Activated CD4-positive, alpha-beta memory T cell treated with anti-CD3 and anti-CD28 coated beads for 36 hours (primary cell): Measurements from ENCODE around the gene MINPP1. TPM values are rescaled to one million over a fixed set of nuclear protein-coding genes. Genes with fewer than 3 reads are reported as not detected.
"Not testable (repeated sequence)": the region's sequence is repeated elsewhere in the genome, so short reads cannot be mapped to it uniquely, and the experiment has no call there.

ENCODE experiments used
- CTCF ChIA-PET: fragments of 350-600 bp; sonication (Branson Sonifier 250); formaldehyde crosslinking; loops from one replicate; lab custom pipeline; 2021; ENCODE audit warnings: antibody characterized with exemption, inconsistent platforms; lab: Charles Lee
- POLR2A ChIA-PET: fragments of 350-600 bp; sonication (Branson Sonifier 250); formaldehyde crosslinking; loops from one replicate; lab custom pipeline; 2021; ENCODE audit warnings: antibody characterized with exemption; lab: Charles Lee
- DNase-seq: peaks from one replicate; pipeline ENCODE4 v3.0.0-alpha.2; 2020
- H3K27ac Mint-ChIP-seq: one replicate; pipeline ENCODE4 v1.8.0; 2021; ENCODE audit warnings: mixed read lengths
- H3K27me3 Mint-ChIP-seq: one replicate; pipeline ENCODE4 v1.8.0; 2021; ENCODE audit warnings: mixed read lengths
- H3K36me3 Mint-ChIP-seq: one replicate; pipeline ENCODE4 v1.8.0; 2021; ENCODE audit warnings: mixed read lengths
- H3K4me1 Mint-ChIP-seq: one replicate; pipeline ENCODE4 v1.8.0; 2021; ENCODE audit warnings: low read depth, mixed read lengths
- H3K4me3 Mint-ChIP-seq: one replicate; pipeline ENCODE4 v1.8.0; 2021; ENCODE audit warnings: mild to moderate bottlenecking, mixed read lengths
- H3K9me3 Mint-ChIP-seq: one replicate; pipeline ENCODE4 v1.8.0; 2021; ENCODE audit warnings: mixed read lengths
- intact Hi-C: fragments of 100-400 bp; cut with micrococcal nuclease; formaldehyde crosslinking; loops from one replicate; pipeline ENCODE4 v1.15.1; 2023
- total RNA-seq, 2 experiments: library from RNA; stranded (reverse); gene quantifications; one replicate each; pipeline ENCODE4 v1.2.3, GENCODE V29; 2021

The MINPP1 gene
- total RNA-seq, 2 experiments from 2014 or later, result 8.7 to 9.7 TPM

DNA sequence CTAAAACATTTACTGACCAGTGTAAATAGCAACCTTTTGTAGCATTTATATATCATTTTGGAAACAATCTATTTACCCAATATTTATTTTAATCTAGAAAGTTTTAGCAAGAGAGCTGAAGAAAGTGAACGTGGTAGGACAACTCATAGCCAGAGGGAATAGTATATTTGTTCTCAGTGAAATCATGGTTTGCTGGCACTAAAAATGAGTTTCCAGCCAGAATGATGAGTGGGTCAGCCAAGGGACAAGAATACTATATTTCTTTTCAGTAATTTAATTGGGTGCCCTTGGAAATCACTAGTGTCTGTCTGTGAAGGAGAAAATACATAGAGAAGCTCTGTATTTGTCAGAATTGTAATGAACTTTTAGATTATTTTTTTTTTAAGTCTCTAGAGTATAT lies 74.9 kb downstream of the MINPP1 start:
- no peaks in the 10 kb centered on the region for H3K4me1 Mint-ChIP-seq
- H3K27ac Mint-ChIP-seq, result no peak overlapping the region
- POLR2A ChIA-PET, result no interaction called here
- CTCF ChIA-PET, result no interaction called here
- peaks cover 20% of the 10 kb centered on the region for H3K27me3 Mint-ChIP-seq
- H3K4me3 Mint-ChIP-seq, result no peak overlapping the region
- no peak for DNase-seq
- H3K36me3 Mint-ChIP-seq, result no peaks in the 10 kb centered on the region
- H3K9me3 Mint-ChIP-seq, result no peaks in the 10 kb centered on the region
- intact Hi-C loops, result no loop called here

DNA sequence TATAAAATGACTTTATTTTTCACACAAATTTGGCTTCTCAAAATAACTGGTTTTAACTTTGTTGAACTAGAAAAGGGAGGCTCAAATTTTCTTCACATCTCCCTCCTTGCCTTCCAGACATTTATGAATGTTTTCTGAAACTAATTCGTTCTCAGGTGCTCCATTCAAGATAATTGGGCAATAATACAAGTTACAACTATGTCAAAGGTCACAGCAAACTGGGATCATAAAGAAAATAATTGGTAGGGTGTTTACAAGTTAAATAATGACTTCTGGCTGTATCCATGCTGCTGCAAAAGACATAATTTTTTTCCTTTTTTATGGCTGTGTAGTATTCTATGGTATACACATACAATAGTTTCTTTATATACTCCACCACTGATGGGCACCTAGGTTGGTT lies 75.3 kb downstream of the MINPP1 start:
- Mint-ChIP-seq H3K36me3 (no peaks in the 10 kb centered on the region), H3K4me1 (no peaks in the 10 kb centered on the region), H3K9me3 (no peaks in the 10 kb centered on the region), H3K27ac (no peak overlapping the region), H3K27me3 (peaks cover 20% of the 10 kb centered on the region), H3K4me3 (no peak overlapping the region)
- CTCF ChIA-PET, result no interaction called here
- intact Hi-C loops, result no loop called here
- DNase-seq, result no peak
- POLR2A ChIA-PET, result no interaction called here

DNA sequence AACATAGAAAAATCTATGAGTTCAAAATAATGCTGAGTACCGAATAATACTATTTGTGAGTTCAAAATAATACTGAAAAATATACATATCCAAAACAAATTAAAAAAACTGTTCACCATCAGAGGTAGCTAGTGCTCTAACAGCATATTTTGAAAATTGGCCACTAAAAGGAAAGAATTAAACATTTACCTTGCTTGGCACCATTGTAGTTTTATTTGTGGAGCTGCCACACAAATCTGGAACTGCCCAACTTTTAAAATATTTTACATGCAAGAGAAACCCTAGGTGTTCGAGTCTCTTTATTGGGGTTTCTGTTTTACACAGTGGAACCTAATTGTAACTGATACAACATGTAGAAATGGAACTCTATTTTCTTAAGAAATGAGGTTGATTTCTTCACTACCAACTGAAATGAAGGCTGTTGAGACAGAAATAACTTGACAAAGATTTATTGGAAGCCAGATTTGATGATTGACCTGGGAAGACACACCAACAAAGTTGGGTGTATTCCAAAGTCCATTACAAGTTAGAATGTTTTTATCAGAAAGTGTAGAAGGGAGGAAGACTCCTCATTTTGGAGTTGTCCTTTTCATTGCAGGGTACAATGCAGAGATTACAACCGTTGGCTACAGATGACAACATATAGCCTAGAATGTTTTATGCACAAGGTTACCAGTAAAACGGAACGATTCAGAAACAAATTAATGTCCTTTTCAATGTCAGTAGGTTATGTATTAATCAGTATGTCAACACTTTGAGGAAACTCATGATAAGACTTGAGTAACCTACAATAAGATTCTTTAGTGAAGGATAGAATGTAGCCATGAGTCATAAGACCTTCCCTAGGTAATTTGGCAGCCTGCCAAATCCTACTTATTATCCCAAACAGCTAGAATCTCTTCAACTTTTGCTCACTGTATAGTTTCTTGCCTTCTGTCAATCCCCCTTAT lies 81.1 kb downstream of the MINPP1 start:
- H3K9me3 Mint-ChIP-seq, result no peaks in the 10 kb centered on the region
- no peak overlapping the region for H3K27ac Mint-ChIP-seq
- ChIA-PET POLR2A (no interaction called here), CTCF (no interaction called here)
- H3K27me3 Mint-ChIP-seq, result peaks cover 8% of the 10 kb centered on the region
- no peak overlapping the region for H3K4me3 Mint-ChIP-seq
- H3K36me3 Mint-ChIP-seq, result no peaks in the 10 kb centered on the region
- intact Hi-C loops, result no loop called here
- DNase-seq, result no peak
- H3K4me1 Mint-ChIP-seq, result no peaks in the 10 kb centered on the region

DNA sequence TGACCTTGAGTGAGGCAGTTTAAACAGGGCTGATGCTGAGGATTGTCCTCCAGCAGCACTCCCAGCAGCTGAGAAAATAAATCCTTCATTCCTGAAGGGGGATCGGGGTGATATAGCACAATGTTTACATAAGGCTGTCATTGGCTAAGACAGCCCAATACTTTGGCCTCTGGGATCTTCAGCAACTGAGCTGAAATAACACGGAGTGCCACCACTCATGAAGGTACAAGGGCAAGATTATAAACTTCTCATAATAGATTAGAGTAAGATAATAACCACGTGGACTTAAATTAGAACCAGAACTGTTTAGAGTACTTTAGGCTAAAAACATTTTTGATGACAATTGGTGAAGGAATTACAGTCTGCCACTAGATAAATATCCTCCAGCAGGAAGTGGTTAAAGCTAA lies 85.0 kb downstream of the MINPP1 start:
- H3K4me3 Mint-ChIP-seq, result no peak overlapping the region
- no peaks in the 10 kb centered on the region for H3K9me3 Mint-ChIP-seq
- H3K36me3 Mint-ChIP-seq, result no peaks in the 10 kb centered on the region
- H3K27me3 Mint-ChIP-seq, result peaks cover 5% of the 10 kb centered on the region
- intact Hi-C loops, result no loop called here
- ChIA-PET POLR2A (no interaction called here), CTCF (no interaction called here)
- H3K27ac Mint-ChIP-seq, result no peak overlapping the region
- no peaks in the 10 kb centered on the region for H3K4me1 Mint-ChIP-seq
- DNase-seq, result no peak

DNA sequence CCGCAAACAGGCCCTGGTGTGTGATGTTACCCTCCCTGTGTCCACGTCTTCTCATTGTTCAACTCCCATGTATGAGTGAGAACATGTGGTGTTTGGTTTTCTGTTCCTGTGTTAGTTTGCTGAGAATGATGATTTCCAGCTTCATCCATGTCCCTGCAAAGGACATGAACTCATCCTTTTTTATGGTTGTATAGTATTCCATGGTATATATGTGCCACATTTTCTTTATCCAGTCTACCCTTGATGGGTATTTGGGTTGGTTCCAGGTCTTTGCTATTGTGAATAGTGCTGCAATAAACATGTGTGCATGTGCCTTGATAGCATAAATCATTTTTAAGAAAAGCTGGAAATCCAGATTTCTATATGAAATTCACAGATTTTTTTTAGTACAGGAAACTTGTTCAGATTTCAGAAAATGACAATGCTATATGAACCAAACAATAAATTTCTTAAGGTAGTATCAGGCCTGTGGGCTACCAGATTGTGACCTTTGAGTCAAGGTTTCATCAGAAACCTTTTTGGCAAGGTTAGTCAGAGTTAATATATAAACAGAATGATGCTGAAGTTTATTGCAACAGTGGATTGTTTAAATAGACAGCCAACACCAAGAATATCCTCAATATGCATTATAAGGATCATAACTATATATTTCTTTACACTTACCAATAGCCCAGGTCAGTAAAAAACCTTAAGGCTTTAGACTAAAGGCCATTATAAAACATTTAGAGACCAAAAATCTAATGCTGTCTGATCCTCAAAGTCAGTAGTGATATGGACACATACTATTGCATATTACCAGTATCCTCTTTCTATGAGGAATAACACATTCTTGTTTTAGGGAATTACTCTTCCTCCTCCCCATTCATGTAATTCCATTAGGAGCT lies 86.3 kb downstream of the MINPP1 start:
- Mint-ChIP-seq H3K9me3 (no peaks in the 10 kb centered on the region), H3K27ac (no peak overlapping the region), H3K4me3 (no peak overlapping the region), H3K27me3 (peaks cover 7% of the 10 kb centered on the region), H3K36me3 (no peaks in the 10 kb centered on the region), H3K4me1 (no peaks in the 10 kb centered on the region)
- ChIA-PET CTCF (no interaction called here), POLR2A (interaction anchor here (0.6 kb wide), 1 partner anchor 456 kb away, joined by 4 read pairs; no protein-coding TSS in a partner anchor)
- no peak for DNase-seq
- intact Hi-C loops, result no loop called here

DNA sequence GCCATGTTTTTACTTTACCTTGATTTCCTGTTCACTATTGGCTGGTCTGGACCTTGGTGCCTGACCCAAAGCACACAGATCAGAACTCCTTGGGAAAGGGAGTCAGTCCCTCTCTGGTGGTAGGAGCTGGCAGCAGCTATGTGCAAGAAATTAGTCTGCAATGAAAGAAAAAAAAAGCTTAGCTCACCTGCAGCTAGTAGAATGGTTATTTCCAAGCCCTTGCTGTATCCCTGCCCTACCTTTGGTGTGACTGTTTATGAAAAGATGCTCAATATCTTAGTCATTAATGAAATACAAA lies 86.8 kb downstream of the MINPP1 start:
- POLR2A ChIA-PET, result no interaction called here
- Mint-ChIP-seq H3K27me3 (peaks cover 9% of the 10 kb centered on the region), H3K4me1 (no peaks in the 10 kb centered on the region), H3K27ac (no peak overlapping the region), H3K36me3 (no peaks in the 10 kb centered on the region), H3K9me3 (no peaks in the 10 kb centered on the region), H3K4me3 (no peak overlapping the region)
- CTCF ChIA-PET, result no interaction called here
- intact Hi-C loops, result no loop called here
- DNase-seq, result no peak

DNA sequence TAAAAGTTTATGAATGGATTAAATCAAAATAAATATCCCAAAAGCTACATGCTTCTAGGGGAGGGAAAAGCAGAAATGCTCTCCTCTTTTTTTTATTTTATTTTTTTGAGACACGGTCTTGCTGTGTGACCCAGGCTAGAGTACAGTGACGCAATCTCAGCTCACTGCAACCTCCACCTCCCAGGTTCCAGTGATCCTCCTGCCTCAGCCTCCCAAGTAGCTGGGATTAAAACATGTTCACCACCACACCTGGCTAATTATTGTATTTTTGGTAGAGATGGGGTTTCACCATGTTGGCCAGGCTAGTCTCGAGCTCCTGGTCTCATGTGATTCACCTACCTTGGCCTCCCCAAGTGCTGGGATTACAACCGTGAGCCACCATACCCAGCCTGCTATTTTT lies 88.2 kb downstream of the MINPP1 start:
- H3K9me3 Mint-ChIP-seq, H3K36me3 Mint-ChIP-seq, H3K4me3 Mint-ChIP-seq, H3K4me1 Mint-ChIP-seq, POLR2A ChIA-PET, intact Hi-C loops, H3K27ac Mint-ChIP-seq, H3K27me3 Mint-ChIP-seq, CTCF ChIA-PET, DNase-seq: not testable (repeated sequence)

DNA sequence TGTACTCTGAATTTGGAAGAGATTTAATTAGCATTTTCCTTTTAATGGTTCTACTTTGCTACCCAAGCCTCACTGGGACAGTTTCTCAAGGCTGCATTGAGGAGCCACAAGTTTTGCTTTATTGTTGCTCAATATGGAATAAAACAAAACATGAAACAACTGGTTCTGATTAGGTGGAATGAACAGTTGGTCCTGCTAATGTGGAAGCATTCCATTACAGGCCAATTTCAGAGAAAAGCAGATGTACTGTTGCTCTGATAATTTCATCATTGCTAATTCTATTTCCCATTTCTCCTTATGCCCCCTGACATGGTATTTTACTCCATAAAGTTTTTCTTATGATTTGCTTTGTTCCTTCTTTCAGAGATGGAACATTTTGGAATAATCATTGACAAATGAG lies 89.0 kb downstream of the MINPP1 start:
- Mint-ChIP-seq H3K9me3 (no peaks in the 10 kb centered on the region), H3K36me3 (no peaks in the 10 kb centered on the region), H3K4me3 (no peak overlapping the region), H3K27me3 (peaks cover 9% of the 10 kb centered on the region), H3K4me1 (no peaks in the 10 kb centered on the region), H3K27ac (no peak overlapping the region)
- CTCF ChIA-PET, result no interaction called here
- intact Hi-C loops, result no loop called here
- POLR2A ChIA-PET, result no interaction called here
- no peak for DNase-seq

DNA sequence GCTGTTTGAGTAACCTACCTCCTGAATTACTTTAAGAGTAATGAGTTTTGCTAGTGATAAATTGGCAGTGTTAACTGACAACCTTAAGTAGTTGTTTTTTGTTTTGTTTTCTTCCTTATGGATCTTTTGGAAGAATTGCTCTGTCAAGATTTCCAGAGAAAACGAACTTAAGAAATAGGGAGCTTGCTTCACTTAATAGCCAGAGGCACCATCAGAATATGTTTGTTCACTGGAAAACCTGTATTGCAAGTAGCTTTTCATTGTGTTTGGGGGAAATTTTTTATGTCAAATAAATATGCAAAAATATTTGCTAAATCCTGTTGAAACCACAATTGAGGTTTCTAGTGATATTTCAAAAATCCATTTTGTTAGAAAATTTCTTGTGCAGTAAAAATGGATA lies 89.5 kb downstream of the MINPP1 start:
- POLR2A ChIA-PET, result no interaction called here
- H3K4me3 Mint-ChIP-seq, result no peak overlapping the region
- intact Hi-C loops, result no loop called here
- peaks cover 9% of the 10 kb centered on the region for H3K27me3 Mint-ChIP-seq
- no peak overlapping the region for H3K27ac Mint-ChIP-seq
- CTCF ChIA-PET, result interaction anchor here (0.6 kb wide), 1 partner anchor 1624 kb away, joined by 3 read pairs; no protein-coding TSS in a partner anchor
- H3K9me3 Mint-ChIP-seq, result no peaks in the 10 kb centered on the region
- no peak for DNase-seq
- no peaks in the 10 kb centered on the region for H3K36me3 Mint-ChIP-seq
- H3K4me1 Mint-ChIP-seq, result no peaks in the 10 kb centered on the region

DNA sequence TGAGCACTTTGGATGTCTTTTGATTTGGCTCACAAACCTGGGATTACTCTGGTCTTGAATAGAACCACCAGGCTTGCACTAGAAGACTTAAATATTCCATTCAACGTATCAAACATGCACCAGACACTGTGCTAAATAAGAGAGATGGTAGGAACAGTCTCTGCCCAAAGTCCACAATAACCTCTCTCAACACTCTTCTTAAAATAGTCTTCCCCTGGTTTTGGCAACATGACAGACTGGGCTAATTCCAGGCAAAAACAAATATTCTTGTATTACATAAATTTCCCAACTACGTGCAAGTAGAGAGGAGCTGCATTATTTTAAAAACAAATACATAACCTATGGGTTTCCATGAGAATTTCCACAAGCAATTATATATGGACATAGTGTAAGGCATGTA lies 90.2 kb downstream of the MINPP1 start:
- CTCF ChIA-PET, result interaction anchor here (0.9 to 1.1 kb wide), 2 partner anchors 100 to 140 kb away, joined by 3 read pairs; no protein-coding TSS in a partner anchor
- POLR2A ChIA-PET, result no interaction called here
- Mint-ChIP-seq H3K27me3 (peaks cover 9% of the 10 kb centered on the region), H3K27ac (no peak overlapping the region), H3K4me3 (no peak overlapping the region), H3K4me1 (no peaks in the 10 kb centered on the region), H3K9me3 (no peaks in the 10 kb centered on the region), H3K36me3 (no peaks in the 10 kb centered on the region)
- intact Hi-C loops, result no loop called here
- no peak for DNase-seq

DNA sequence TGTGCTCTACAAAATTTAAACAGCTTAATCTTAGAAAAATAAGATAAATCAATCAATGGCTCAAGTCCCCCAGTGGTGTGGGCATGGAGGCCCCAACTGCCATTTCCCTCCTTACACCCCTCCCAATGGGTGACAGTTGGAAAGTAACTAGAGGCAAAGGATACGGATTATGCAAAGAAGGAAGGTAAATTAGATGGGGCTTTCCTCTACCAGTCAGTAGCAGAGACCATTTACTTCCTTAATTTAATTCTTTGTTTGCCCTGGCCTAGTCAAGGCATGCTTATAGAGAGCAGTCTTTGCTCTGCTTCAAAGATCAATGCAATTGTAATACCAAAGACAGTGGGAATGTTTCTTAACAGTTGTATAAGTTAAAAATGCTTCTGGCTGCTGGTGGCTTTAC lies 91.7 kb downstream of the MINPP1 start:
- intact Hi-C loops, result no loop called here
- Mint-ChIP-seq H3K36me3 (no peaks in the 10 kb centered on the region), H3K27me3 (peaks cover 10% of the 10 kb centered on the region), H3K27ac (no peak overlapping the region), H3K4me3 (no peak overlapping the region), H3K9me3 (no peaks in the 10 kb centered on the region), H3K4me1 (no peaks in the 10 kb centered on the region)
- DNase-seq, result no peak
- ChIA-PET CTCF (no interaction called here), POLR2A (interaction anchor here (0.6 kb wide), 1 partner anchor 226 kb away, joined by 3 read pairs; no protein-coding TSS in a partner anchor)

DNA sequence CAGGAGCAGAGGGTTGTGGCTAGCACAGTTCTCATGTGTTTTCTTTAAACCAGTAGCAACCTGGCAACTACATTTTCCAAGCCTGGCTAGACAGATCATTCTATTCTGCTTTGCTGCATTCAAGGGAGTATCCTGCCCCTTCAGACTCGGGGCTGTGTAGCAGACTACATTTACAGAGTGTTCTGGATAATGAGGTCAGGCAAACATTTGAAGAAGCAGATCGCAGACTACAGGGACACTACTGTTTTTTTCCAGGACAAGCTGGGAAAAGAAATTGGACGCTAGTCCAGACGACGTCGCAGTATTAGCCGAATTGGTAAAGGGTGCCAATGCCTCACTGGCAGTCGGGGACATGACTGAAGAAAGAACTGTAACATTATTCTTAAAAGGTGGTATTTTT lies 94.0 kb downstream of the MINPP1 start:
- Mint-ChIP-seq H3K4me1 (peaks cover 4% of the 10 kb centered on the region), H3K9me3 (no peaks in the 10 kb centered on the region), H3K4me3 (no peak overlapping the region), H3K27ac (no peak overlapping the region), H3K27me3 (peaks cover 10% of the 10 kb centered on the region), H3K36me3 (no peaks in the 10 kb centered on the region)
- no peak for DNase-seq
- POLR2A ChIA-PET, result no interaction called here
- intact Hi-C loops, result no loop called here
- CTCF ChIA-PET, result no interaction called here
